ENCODE measurements around the gene TAOK1. TPM values are rescaled to one million over a fixed set of nuclear protein-coding genes. Genes with fewer than 3 reads are reported as not detected.

The TAOK1 gene
- total RNA-seq, 1 experiment from 2014 or later: 56.3 TPM

- Histone ChIP-seq H3K4me2 (ENCODE audit: low read length) (no peak overlapping the region), H3K4me1 (ENCODE audit: control insufficient read depth in 1 of 2, insufficient read depth in 2 of 2, low read length in 2 of 2) (peaks cover 4 to 22% of the 10 kb centered on the region in 2 experiments; a peak in 3 of 4 replicates), H3K9me2 (ENCODE audit: insufficient read depth) (no peaks in the 10 kb centered on the region), H3K36me3 (ENCODE audit: control insufficient read depth in 1 of 2, insufficient read depth in 2 of 2, low read length in 2 of 2) (peaks cover 0 to 2% of the 10 kb centered on the region in 2 experiments; a peak in 1 of 4 replicates), H4K20me1 (ENCODE audit: insufficient read depth) (no peaks in the 10 kb centered on the region), H3K27me3 (ENCODE audit: insufficient read depth, low read length) (no peaks in the 10 kb centered on the region), H3K27ac (ENCODE audit: low read depth, low read length) (no peak overlapping the region), H2AFZ (ENCODE audit: low read depth, low read length, poor library complexity, severe bottlenecking) (no peak overlapping the region), H3K9me3 (ENCODE audit: control insufficient read depth in 1 of 2, insufficient read depth in 1 of 2, low read depth in 1 of 2, low read length in 2 of 2) (no peaks in the 10 kb centered on the region), H3K4me3 (replicated peaks in 1 of 2; ENCODE audit: low read depth in 1 of 2, low read length in 2 of 2) (no peak overlapping the region), H3K9ac (ENCODE audit: low read length) (no peak overlapping the region), H3K79me2 (ENCODE audit: insufficient read depth, low read length) (peaks cover 5% of the 10 kb centered on the region; the same call in 1 of the 2 replicates)
- ChIA-PET POLR2A (interaction anchor here (1.1 kb wide), 1 partner anchor 394 kb away, joined by 3 read pairs; no protein-coding TSS in a partner anchor), CTCF (no interaction called here), RAD21 (ENCODE audit: low non-redundant PET in 1 of 2, low total read pairs in 2 of 2, uncharacterized antibody in 2 of 2, unreplicated experiment in 2 of 2) (no interaction called here)
- intact Hi-C loops (cut with micrococcal nuclease): no loop called here
- ATAC-seq (no peak), DNase-seq (ENCODE audit: low read depth, low spot score) (no peak)
- BruUV-seq (replicated peaks): TSS peak; percentile 24
- TF ChIP-seq CBX3 (IDR thresholded peaks at IDR 0.05; ENCODE audit: low read depth) (no peak), JUND (IDR thresholded peaks at IDR 0.05) (no peak), POLR2A (IDR thresholded peaks at IDR 0.05; ENCODE audit: borderline replicate concordance, extremely low read depth, insufficient read depth, insufficient read length) (no peak), EGR1 (IDR thresholded peaks at IDR 0.05; ENCODE audit: low read depth) (no peak)
These were observed 180.4 kb downstream of the TAOK1 start for GRCh38 chr17:29570521-29570920.

- H3K4me1 ChIP-seq (ENCODE audit: control insufficient read depth in 1 of 2, insufficient read depth in 2 of 2, low read length in 2 of 2): peaks cover 3 to 19% of the 10 kb centered on the region in 2 experiments; a peak in 2 of 4 replicates
- no peaks in the 10 kb centered on the region for H3K27me3 ChIP-seq (ENCODE audit: insufficient read depth, low read length)
- H3K79me2 ChIP-seq (ENCODE audit: insufficient read depth, low read length): no peaks in the 10 kb centered on the region
- ChIA-PET RAD21 (ENCODE audit: low non-redundant PET in 1 of 2, low total read pairs in 2 of 2, uncharacterized antibody in 2 of 2, unreplicated experiment in 2 of 2) (interaction anchor here in 1 of 2 experiments (1.4 kb wide), 1 partner anchor 202 kb away, joined by 3 read pairs; no protein-coding TSS in a partner anchor), POLR2A (no interaction called here), CTCF (interaction anchor here (1.1 kb wide), 1 partner anchor 20 kb away, joined by 3 read pairs; no protein-coding TSS in a partner anchor)
- no peaks in the 10 kb centered on the region for H3K9me3 ChIP-seq (ENCODE audit: control insufficient read depth in 1 of 2, insufficient read depth in 1 of 2, low read depth in 1 of 2, low read length in 2 of 2)
- no peak overlapping the region for H2AFZ ChIP-seq (ENCODE audit: low read depth, low read length, poor library complexity, severe bottlenecking)
- H3K9ac ChIP-seq (ENCODE audit: low read length): no peak overlapping the region
- H3K4me3 ChIP-seq (replicated peaks in 1 of 2; ENCODE audit: low read depth in 1 of 2, low read length in 2 of 2): no peak overlapping the region
- no peak overlapping the region for H3K4me2 ChIP-seq (ENCODE audit: low read length)
- BruUV-seq (replicated peaks): no TSS peak
- no peaks in the 10 kb centered on the region for H4K20me1 ChIP-seq (ENCODE audit: insufficient read depth)
- intact Hi-C loops (cut with micrococcal nuclease): no loop called here
- no peak for ATAC-seq
- no peaks in the 10 kb centered on the region for H3K9me2 ChIP-seq (ENCODE audit: insufficient read depth)
- TF ChIP-seq ZNF274 (IDR thresholded peaks at IDR 0.05; ENCODE audit: low read depth, low read length) (no peak), EZH2phosphoT487 (IDR thresholded peaks at IDR 0.05; ENCODE audit: borderline replicate concordance) (no peak), CBX3 (IDR thresholded peaks at IDR 0.05; ENCODE audit: low read depth) (no peak), REST (IDR thresholded peaks at IDR 0.05; ENCODE audit: low read depth) (no peak), EZH2 (IDR thresholded peaks at IDR 0.05) (no peak), FOSL1 (IDR thresholded peaks at IDR 0.05; ENCODE audit: low read depth) (no peak), JUND (IDR thresholded peaks at IDR 0.05) (no peak)
- no peak overlapping the region for H3K27ac ChIP-seq (ENCODE audit: low read depth, low read length)
- H3K36me3 ChIP-seq (ENCODE audit: control insufficient read depth in 1 of 2, insufficient read depth in 2 of 2, low read length in 2 of 2): peaks cover 0 to 3% of the 10 kb centered on the region in 2 experiments; a peak in 1 of 4 replicates
- DNase-seq (ENCODE audit: low read depth, low spot score): no peak
These were observed 181.3 kb downstream of the TAOK1 start for GRCh38 chr17:29571486-29571882.

Data from HCT116 (cell line).